RWPE2 (cell line): ENCODE data around the gene ATP1A2.

Experiments
- ATAC-seq: fragments of 200-7000 bp; cut with Tn5 transposase; 3 replicates; pipeline ENCODE4 v1.9.1; 2021; ENCODE audit warnings: low read depth
- DNase-seq: peaks from one replicate; pipeline ENCODE4 v3.0.0-alpha.2; 2020; ENCODE audit warnings: low spot score
- H3K27ac ChIP-seq: fragments of 450-650 bp; 2 replicates; pipeline ENCODE4 v1.5.1; 2017; ENCODE audit warnings: mild to moderate bottlenecking; ENCODE audit not compliant: poor library complexity, severe bottlenecking
- H3K27me3 ChIP-seq: fragments of 250-450 bp; sonication (Bioruptor Pico); 2 replicates; pipeline ENCODE4 v1.5.1; 2021; ENCODE audit warnings: mild to moderate bottlenecking, moderate library complexity; ENCODE audit not compliant: insufficient read depth, poor library complexity, severe bottlenecking
- H3K36me3 ChIP-seq: fragments of 250-450 bp; sonication (Bioruptor Pico); 2 replicates; pipeline ENCODE4 v1.5.1; 2020; ENCODE audit warnings: low read depth, mild to moderate bottlenecking, moderate library complexity
- H3K4me1 ChIP-seq: fragments of 250-450 bp; sonication (Bioruptor Pico); 2 replicates; pipeline ENCODE4 v1.5.1; 2021; ENCODE audit warnings: mild to moderate bottlenecking, moderate library complexity; ENCODE audit not compliant: insufficient read depth, poor library complexity, severe bottlenecking
- H3K4me3 ChIP-seq: fragments of 250-450 bp; sonication (Bioruptor Pico); 2 replicates; pipeline ENCODE4 v1.5.1; 2021; ENCODE audit warnings: mild to moderate bottlenecking, moderate library complexity; ENCODE audit not compliant: severe bottlenecking
- H3K9me3 ChIP-seq: fragments of 250-450 bp; sonication (Bioruptor Pico); 2 replicates; pipeline ENCODE4 v1.5.1; 2021; ENCODE audit warnings: mild to moderate bottlenecking, moderate library complexity; ENCODE audit not compliant: severe bottlenecking
- CTCF ChIP-seq: fragments of 450-650 bp; IDR thresholded peaks from one replicate; pipeline ENCODE4 v1.5.1; 2017; ENCODE audit warnings: mild to moderate bottlenecking, moderate library complexity; ENCODE audit not compliant: poor library complexity, severe bottlenecking

Gene ATP1A2

GRCh38 chr1:160189649-160190625 lies 74.4 kb downstream of the ATP1A2 start, which contains the start of gene CASQ1:
Gene CASQ1, plus strand, starts transcription at chr1:160190575. Its CDS starts 177 bp downstream, at chr1:160190752.
- H3K27ac ChIP-seq = no peak within 1 kb of the TSS
- DNase-seq (no peak), ATAC-seq (no peak; the same call in 2 of the 3 replicates)
- H3K4me1 ChIP-seq = no peaks in the 10 kb centered on the region
- no peaks in the 10 kb centered on the region for H3K36me3 ChIP-seq
- H3K4me3 ChIP-seq = no peak within 1 kb of the TSS
- H3K27me3 ChIP-seq = no peaks in the 10 kb centered on the region
- no peaks in the 10 kb centered on the region for H3K9me3 ChIP-seq
- TF ChIP-seq CTCF = no peak

GRCh38 chr1:160191756-160192155 lies 76.2 kb downstream of the ATP1A2 start:
- Histone ChIP-seq H3K4me3 (no peak overlapping the region), H3K9me3 (no peaks in the 10 kb centered on the region), H3K27ac (no peak overlapping the region), H3K36me3 (no peaks in the 10 kb centered on the region), H3K27me3 (no peaks in the 10 kb centered on the region), H3K4me1 (no peaks in the 10 kb centered on the region)
- DNase-seq (no peak), ATAC-seq (no peak)
- no peak for TF ChIP-seq CTCF

GRCh38 chr1:160192234-160192633 lies 76.7 kb downstream of the ATP1A2 start:
- DNase-seq (no peak), ATAC-seq (no peak)
- H3K27me3 ChIP-seq = no peaks in the 10 kb centered on the region
- H3K36me3 ChIP-seq = no peaks in the 10 kb centered on the region
- no peaks in the 10 kb centered on the region for H3K9me3 ChIP-seq
- H3K4me3 ChIP-seq = no peak overlapping the region
- TF ChIP-seq CTCF = no peak
- H3K27ac ChIP-seq = no peak overlapping the region
- no peaks in the 10 kb centered on the region for H3K4me1 ChIP-seq
